SK-N-SH (cell line): ENCODE results near the gene PMP22. TPM values are rescaled to one million over a fixed set of nuclear protein-coding genes. Genes with fewer than 3 reads are reported as not detected.

Experiments
- CTCF ChIA-PET: fragments of 300-600, 350-600 bp; formaldehyde crosslinking; extraction: SDS; loops from one replicate; lab custom pipeline; 2021; lab: Yijun Ruan, JAX
- POLR2A ChIA-PET: fragments of 350-600 bp; sonication (Branson Sonifier 250); formaldehyde crosslinking; extraction: SDS; loops from one replicate; lab custom pipeline; 2020; ENCODE audit warnings: antibody characterized with exemption, inconsistent platforms; lab: Yijun Ruan, JAX
- DNase-seq: peaks from one replicate; pipeline ENCODE4 v3.0.0; 2012
- H2AFZ ChIP-seq: fragments of 200-600 bp; sonication (generic); 2 replicates; pipeline ENCODE4 v1.8.1; 2016; ENCODE audit warnings: antibody characterized with exemption, mild to moderate bottlenecking, low read depth
- H3F3A ChIP-seq: fragments of 200-600 bp; sonication (generic); replicated peaks from 2 replicates; pipeline ENCODE3; 2016; ENCODE audit warnings: antibody characterized with exemption, mild to moderate bottlenecking; ENCODE audit not compliant: insufficient read depth
- H3K27ac ChIP-seq, 2 experiments: fragments of 200-500 bp in 1 of 2; fragments of 200-600 bp in 1 of 2; sonication (Bioruptor generic) in 1 of 2; sonication (generic), shearing (Covaris generic) in 1 of 2; 2 replicates each; pipeline versions ENCODE4 v1.5.1 to v1.6.1; 2014 to 2016; ENCODE audit warnings: low read depth in 2 of 2, inconsistent platforms in 1 of 2, low read length in 1 of 2, mild to moderate bottlenecking in 1 of 2, mixed read lengths in 1 of 2
- H3K27me3 ChIP-seq: fragments of 200-600 bp; sonication (generic), shearing (Covaris generic); 2 replicates; pipeline ENCODE4 v1.6.1; 2016; ENCODE audit warnings: mixed run types; ENCODE audit not compliant: insufficient read depth
- H3K36me3 ChIP-seq, 2 experiments: fragments of 200-500 bp in 1 of 2; fragments of 200-600 bp in 1 of 2; sonication (Bioruptor generic) in 1 of 2; sonication (generic) in 1 of 2; replicated peaks in 1 of 2; 2 replicates each; pipeline versions ENCODE3 to v1.5.1; 2014 to 2016; ENCODE audit warnings: low read length in 1 of 2, mild to moderate bottlenecking in 1 of 2; ENCODE audit not compliant: insufficient read depth in 2 of 2, control insufficient read depth in 1 of 2
- H3K4me1 ChIP-seq, 2 experiments: fragments of 200-500 bp in 1 of 2; fragments of 200-600 bp in 1 of 2; sonication (Bioruptor generic) in 1 of 2; sonication (generic), shearing (Covaris generic) in 1 of 2; 2 replicates each; pipeline versions ENCODE4 v1.5.1 to v1.6.1; 2014 to 2016; ENCODE audit warnings: low read depth in 1 of 2, low read length in 1 of 2, mixed run types in 1 of 2; ENCODE audit not compliant: insufficient read depth in 2 of 2, control insufficient read depth in 1 of 2
- H3K4me2 ChIP-seq: fragments of 200-600 bp; sonication (generic), shearing (Covaris generic); 2 replicates; pipeline ENCODE4 v1.6.1; 2017; ENCODE audit warnings: mixed run types
- H3K4me3 ChIP-seq, 2 experiments: fragments of 200-500 bp in 1 of 2; fragments of 200-600 bp in 1 of 2; sonication (Bioruptor generic) in 1 of 2; sonication (generic), shearing (Covaris generic) in 1 of 2; 2 replicates each; pipeline versions ENCODE4 v1.5.1 to v1.8.1; 2014 to 2016; ENCODE audit warnings: low read depth in 2 of 2, inconsistent platforms in 1 of 2, low read length in 1 of 2, mild to moderate bottlenecking in 1 of 2, mixed read lengths in 1 of 2, moderate library complexity in 1 of 2
- H3K79me2 ChIP-seq: fragments of 200-600 bp; sonication (generic); 2 replicates; pipeline ENCODE4 v1.8.1; 2017; ENCODE audit warnings: mild to moderate bottlenecking; ENCODE audit not compliant: insufficient read depth
- H3K9ac ChIP-seq: fragments of 200-600 bp; sonication (generic); 2 replicates; pipeline ENCODE4 v1.6.1; 2017; ENCODE audit warnings: mixed run types
- H3K9me2 ChIP-seq: fragments of 200-600 bp; sonication (generic); 2 replicates; pipeline ENCODE4 v1.6.1; 2017; ENCODE audit warnings: mixed run types
- H3K9me3 ChIP-seq: fragments of 200-600 bp; sonication (generic); 2 replicates; pipeline ENCODE4 v1.6.1; 2017; ENCODE audit warnings: mixed run types, mild to moderate bottlenecking, moderate library complexity
- H4K20me1 ChIP-seq: fragments of 200-600 bp; sonication (generic); 2 replicates; pipeline ENCODE4 v1.6.1; 2017; ENCODE audit warnings: mild to moderate bottlenecking, mixed run types; ENCODE audit not compliant: insufficient read depth
- CHD2 ChIP-seq: fragments of 150-350 bp; IDR thresholded peaks from 2 replicates; pipeline ENCODE4 v1.6.1; 2018; ENCODE audit warnings: low read length; ENCODE audit not compliant: partially characterized antibody
- EZH2phosphoT487 ChIP-seq: fragments of 200-600 bp; sonication (generic); IDR thresholded peaks from 2 replicates; pipeline ENCODE4 v1.6.1; 2017; ENCODE audit warnings: low read depth, mixed run types, mild to moderate bottlenecking, antibody characterized with exemption, moderate library complexity, borderline replicate concordance
- FOXJ3 ChIP-seq: sonication (generic); formaldehyde crosslinking; IDR thresholded peaks from 2 replicates; pipeline ENCODE4 v1.5.1; 2020; ENCODE audit warnings: mild to moderate bottlenecking, missing genetic modification reagents
- GABPA ChIP-seq: IDR thresholded peaks from 2 replicates; pipeline ENCODE4 v1.4.0; 2012; ENCODE audit warnings: low read depth, mild to moderate bottlenecking
- GATA2 ChIP-seq: sonication (generic); formaldehyde crosslinking; IDR thresholded peaks from 2 replicates; pipeline ENCODE4 v1.5.0; 2020; ENCODE audit warnings: mild to moderate bottlenecking, missing genetic modification reagents
- JUND ChIP-seq: IDR thresholded peaks from 2 replicates; pipeline ENCODE4 v1.4.0; 2012
- NFIC ChIP-seq: IDR thresholded peaks from 2 replicates; pipeline ENCODE4 v1.4.0; 2012; ENCODE audit warnings: borderline replicate concordance
- PBX3 ChIP-seq: IDR thresholded peaks from 2 replicates; pipeline ENCODE4; 2012
- RAD21 ChIP-seq: IDR thresholded peaks from 2 replicates; pipeline ENCODE4 v1.6.1; 2012; ENCODE audit warnings: mild to moderate bottlenecking, low read length
- RCOR1 ChIP-seq: fragments of 150-350 bp; IDR thresholded peaks from 2 replicates; pipeline ENCODE4 v1.6.1; 2017; ENCODE audit warnings: antibody characterized with exemption, low read length
- RFX5 ChIP-seq: IDR thresholded peaks from 2 replicates; pipeline ENCODE4 v1.6.1; 2012; ENCODE audit warnings: mild to moderate bottlenecking, improper control_type of control experiment, low read length
- RXRA ChIP-seq: IDR thresholded peaks from 2 replicates; pipeline ENCODE4 v1.4.0; 2012; ENCODE audit warnings: low read depth, mild to moderate bottlenecking, borderline replicate concordance
- SMC3 ChIP-seq: IDR thresholded peaks from 2 replicates; pipeline ENCODE4 v1.6.1; 2012; ENCODE audit warnings: low read depth, low read length, improper control_type of control experiment
- TAF1 ChIP-seq: IDR thresholded peaks from 2 replicates; pipeline ENCODE4 v1.6.1; 2012; ENCODE audit warnings: low read depth, mild to moderate bottlenecking, low read length, moderate library complexity, borderline replicate concordance
- TEAD4 ChIP-seq: IDR thresholded peaks from 2 replicates; pipeline ENCODE4 v1.4.0; 2012; ENCODE audit warnings: mild to moderate bottlenecking, borderline replicate concordance; ENCODE audit not compliant: insufficient read depth
- WGBS: methylation state at CpG from one replicate; pipeline ENCODE4 v1.1.6; 2017; ENCODE audit warnings: low lambda C conversion rate; 5-methylcytosine and 5-hydroxymethylcytosine counted together
- polyA plus RNA-seq, 3 experiments: library from polyadenylated mRNA; depleted of rRNA; stranded (reverse); fragments of >200 nt; gene quantifications; 2 replicates each; pipeline ENCODE4 v1.2.3, GENCODE V29; 2012
- TF ChIP-seq, protein P1 (sequence below): IDR thresholded peaks from 2 replicates; pipeline ENCODE4 v1.4.0; 2012; ENCODE audit warnings: low read depth, borderline replicate concordance
- TF ChIP-seq, protein P2 (sequence below): fragments of 150-350 bp; IDR thresholded peaks from 2 replicates; pipeline ENCODE4 v1.6.1; 2017; ENCODE audit warnings: antibody characterized with exemption, low read length, low read depth, borderline replicate concordance
- TF ChIP-seq, protein P3 (sequence below): fragments of 200-600 bp; sonication (generic); IDR thresholded peaks from 2 replicates; pipeline ENCODE4 v1.6.1; 2017; ENCODE audit warnings: antibody characterized with exemption, mild to moderate bottlenecking, moderate library complexity

PMP22 gene
- polyA plus RNA-seq, 1 of the 3 experiments (the other 2 are of a cell fraction), result 82.5 TPM

GRCh38 chr17:15293558-15293957, 28.4 kb upstream of the PMP22 start (continued):
- TF ChIP-seq SMC3, result no peak
- TF ChIP-seq JUND, result no peak
- TF ChIP-seq TAF1, result no peak
- no peak for TF ChIP-seq RFX5
- no peak for TF ChIP-seq TEAD4
- TF ChIP-seq PBX3, result no peak
- peak; percentile 80 for TF ChIP-seq RCOR1

DNA sequence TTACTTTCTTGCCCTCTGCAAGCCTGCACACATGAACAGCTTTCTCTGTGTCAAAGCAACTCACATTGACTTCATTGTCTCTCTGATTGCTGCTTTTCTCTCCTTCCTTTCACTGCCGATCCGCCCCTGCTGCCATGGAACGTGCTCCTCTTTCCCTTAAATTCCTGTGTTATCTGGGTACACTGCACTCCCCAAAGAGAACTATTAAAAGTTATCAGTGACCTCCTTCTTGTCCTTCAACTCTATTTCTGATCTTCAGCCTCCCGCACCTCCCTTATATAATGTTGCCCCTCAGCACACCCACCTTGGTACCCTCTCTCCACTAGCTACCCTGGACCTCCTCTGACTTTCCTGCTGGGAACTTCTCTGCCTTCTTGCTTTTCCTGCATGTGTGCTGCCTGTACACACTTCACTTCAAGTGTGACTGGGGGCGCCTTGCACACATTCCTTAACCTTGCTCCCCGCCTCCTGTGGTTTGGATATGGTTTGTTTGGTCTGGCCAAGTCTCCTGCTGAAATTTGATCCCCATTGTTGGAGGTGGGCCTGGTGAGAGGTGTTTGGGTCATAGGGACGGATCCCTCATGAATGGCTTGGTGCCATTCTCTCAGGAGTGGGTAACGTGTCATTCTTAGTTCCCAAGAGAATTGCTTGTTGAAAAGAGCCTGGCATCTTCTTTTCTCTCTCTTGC, 26.7 kb upstream of the PMP22 start:
- ChIA-PET CTCF (interaction anchor here (1.3 to 2.3 kb wide), 2 partner anchors 58 to 211 kb away, joined by 3 to 6 read pairs; no protein-coding TSS in a partner anchor), POLR2A (interaction anchor here (0.9 kb wide), 1 partner anchor 29 kb away, joined by 3 read pairs; no protein-coding TSS in a partner anchor)
- H3K4me3 ChIP-seq, result no peak overlapping the region
- 79% methylated on average over 8 of the region's 8 CpGs for WGBS
- H3K4me2 ChIP-seq, result no peak overlapping the region
- no peaks in the 10 kb centered on the region for H3K9me2 ChIP-seq
- no peaks in the 10 kb centered on the region for H3K36me3 ChIP-seq
- H3K4me1 ChIP-seq, result peaks cover 0 to 29% of the 10 kb centered on the region in 2 experiments; a peak in 2 of 4 replicates
- H3K79me2 ChIP-seq, result no peaks in the 10 kb centered on the region
- no peaks in the 10 kb centered on the region for H4K20me1 ChIP-seq
- no peak overlapping the region for H3K9ac ChIP-seq
- no peak for TF ChIP-seq PBX3
- no peak for TF ChIP-seq CHD2
- no peak for TF ChIP-seq EZH2phosphoT487
- TF ChIP-seq, protein P1, sequence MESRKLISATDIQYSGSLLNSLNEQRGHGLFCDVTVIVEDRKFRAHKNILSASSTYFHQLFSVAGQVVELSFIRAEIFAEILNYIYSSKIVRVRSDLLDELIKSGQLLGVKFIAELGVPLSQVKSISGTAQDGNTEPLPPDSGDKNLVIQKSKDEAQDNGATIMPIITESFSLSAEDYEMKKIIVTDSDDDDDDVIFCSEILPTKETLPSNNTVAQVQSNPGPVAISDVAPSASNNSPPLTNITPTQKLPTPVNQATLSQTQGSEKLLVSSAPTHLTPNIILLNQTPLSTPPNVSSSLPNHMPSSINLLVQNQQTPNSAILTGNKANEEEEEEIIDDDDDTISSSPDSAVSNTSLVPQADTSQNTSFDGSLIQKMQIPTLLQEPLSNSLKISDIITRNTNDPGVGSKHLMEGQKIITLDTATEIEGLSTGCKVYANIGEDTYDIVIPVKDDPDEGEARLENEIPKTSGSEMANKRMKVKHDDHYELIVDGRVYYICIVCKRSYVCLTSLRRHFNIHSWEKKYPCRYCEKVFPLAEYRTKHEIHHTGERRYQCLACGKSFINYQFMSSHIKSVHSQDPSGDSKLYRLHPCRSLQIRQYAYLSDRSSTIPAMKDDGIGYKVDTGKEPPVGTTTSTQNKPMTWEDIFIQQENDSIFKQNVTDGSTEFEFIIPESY, result no peak
- TF ChIP-seq, protein P2, sequence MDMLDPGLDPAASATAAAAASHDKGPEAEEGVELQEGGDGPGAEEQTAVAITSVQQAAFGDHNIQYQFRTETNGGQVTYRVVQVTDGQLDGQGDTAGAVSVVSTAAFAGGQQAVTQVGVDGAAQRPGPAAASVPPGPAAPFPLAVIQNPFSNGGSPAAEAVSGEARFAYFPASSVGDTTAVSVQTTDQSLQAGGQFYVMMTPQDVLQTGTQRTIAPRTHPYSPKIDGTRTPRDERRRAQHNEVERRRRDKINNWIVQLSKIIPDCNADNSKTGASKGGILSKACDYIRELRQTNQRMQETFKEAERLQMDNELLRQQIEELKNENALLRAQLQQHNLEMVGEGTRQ, result no peak
- no peak for TF ChIP-seq NFIC
- TF ChIP-seq GATA2 (CRISPR knock-in tag), result no peak
- no peak for TF ChIP-seq JUND
- TF ChIP-seq RXRA, result no peak
- TF ChIP-seq, protein P3, sequence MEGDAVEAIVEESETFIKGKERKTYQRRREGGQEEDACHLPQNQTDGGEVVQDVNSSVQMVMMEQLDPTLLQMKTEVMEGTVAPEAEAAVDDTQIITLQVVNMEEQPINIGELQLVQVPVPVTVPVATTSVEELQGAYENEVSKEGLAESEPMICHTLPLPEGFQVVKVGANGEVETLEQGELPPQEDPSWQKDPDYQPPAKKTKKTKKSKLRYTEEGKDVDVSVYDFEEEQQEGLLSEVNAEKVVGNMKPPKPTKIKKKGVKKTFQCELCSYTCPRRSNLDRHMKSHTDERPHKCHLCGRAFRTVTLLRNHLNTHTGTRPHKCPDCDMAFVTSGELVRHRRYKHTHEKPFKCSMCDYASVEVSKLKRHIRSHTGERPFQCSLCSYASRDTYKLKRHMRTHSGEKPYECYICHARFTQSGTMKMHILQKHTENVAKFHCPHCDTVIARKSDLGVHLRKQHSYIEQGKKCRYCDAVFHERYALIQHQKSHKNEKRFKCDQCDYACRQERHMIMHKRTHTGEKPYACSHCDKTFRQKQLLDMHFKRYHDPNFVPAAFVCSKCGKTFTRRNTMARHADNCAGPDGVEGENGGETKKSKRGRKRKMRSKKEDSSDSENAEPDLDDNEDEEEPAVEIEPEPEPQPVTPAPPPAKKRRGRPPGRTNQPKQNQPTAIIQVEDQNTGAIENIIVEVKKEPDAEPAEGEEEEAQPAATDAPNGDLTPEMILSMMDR, result no peak
- TF ChIP-seq RAD21, result no peak
- no peak for TF ChIP-seq GABPA
- no peak for TF ChIP-seq FOXJ3
- no peak for DNase-seq
- no peaks in the 10 kb centered on the region; the same call in 1 of the 2 replicates for H3K27me3 ChIP-seq
- H3K9me3 ChIP-seq, result no peaks in the 10 kb centered on the region
- H3F3A ChIP-seq, result no peaks in the 10 kb centered on the region
- no peak overlapping the region for H3K27ac ChIP-seq
- H2AFZ ChIP-seq, result no peak overlapping the region
